IMR-90 (cell line): ENCODE measurements around the gene ZNF841. TPM values are rescaled to one million over a fixed set of nuclear protein-coding genes. Genes with fewer than 3 reads are reported as not detected.

Source experiments
- ATAC-seq: fragments of 200-7000 bp; cut with Tn5 transposase; 2 replicates; pipeline ENCODE4 v1.9.1; 2020; ENCODE audit warnings: low read depth, mild to moderate bottlenecking, moderate library complexity
- BruUV-seq: library from RNA; stranded (reverse); fragments of 400-500 nt; replicated peaks from 2 replicates; lab custom pipeline; 2021; lab: Mats Ljungman, UMichigan
- CTCF ChIA-PET: fragments of 300-600 bp; formaldehyde crosslinking; extraction: SDS; loops from one replicate; lab custom pipeline; 2021; ENCODE audit warnings: antibody characterized with exemption; lab: Yijun Ruan, JAX
- POLR2A ChIA-PET: fragments of 300-600 bp; sonication (Branson Sonifier 250); formaldehyde crosslinking; loops from one replicate; lab custom pipeline; 2022; ENCODE audit warnings: antibody characterized with exemption; ENCODE audit not compliant: unreplicated experiment; lab: Charles Lee
- DNase-seq: peaks from one replicate; pipeline ENCODE4 v3.0.0; 2013
- H2AFZ ChIP-seq: replicated peaks from 2 replicates; pipeline ENCODE3; 2013; ENCODE audit warnings: low read length, mild to moderate bottlenecking; ENCODE audit not compliant: poor library complexity
- H2AK5ac ChIP-seq: 2 replicates; pipeline ENCODE4 v1.6.1; 2013; ENCODE audit warnings: low read depth, low read length, inconsistent platforms
- H2AK9ac ChIP-seq: replicated peaks from 2 replicates; pipeline ENCODE3; 2013; ENCODE audit warnings: mild to moderate bottlenecking, low read depth, low read length, moderate library complexity; ENCODE audit not compliant: poor library complexity
- H2BK120ac ChIP-seq: 2 replicates; pipeline ENCODE4 v1.6.1; 2013; ENCODE audit warnings: low read depth, low read length, inconsistent platforms
- H2BK15ac ChIP-seq: 3 replicates; pipeline ENCODE4 v1.6.1; 2013; ENCODE audit warnings: low read depth, low read length, inconsistent platforms
- H2BK20ac ChIP-seq: 2 replicates; pipeline ENCODE4 v1.6.1; 2013; ENCODE audit warnings: low read depth, mild to moderate bottlenecking, inconsistent platforms, low read length, moderate library complexity
- H2BK5ac ChIP-seq: 2 replicates; pipeline ENCODE4 v1.6.1; 2013; ENCODE audit warnings: mild to moderate bottlenecking, low read depth, low read length, inconsistent platforms; ENCODE audit not compliant: poor library complexity, severe bottlenecking
- H3K14ac ChIP-seq: replicated peaks from 2 replicates; pipeline ENCODE4 v1.6.1; 2013; ENCODE audit warnings: low read depth, low read length, inconsistent platforms
- H3K18ac ChIP-seq: 2 replicates; pipeline ENCODE4 v1.6.1; 2013; ENCODE audit warnings: low read depth, low read length, control low read depth
- H3K23ac ChIP-seq: 2 replicates; pipeline ENCODE4 v1.6.1; 2013; ENCODE audit warnings: low read depth, low read length, inconsistent platforms
- H3K27ac ChIP-seq: 2 replicates; pipeline ENCODE4 v1.5.1; 2013; ENCODE audit warnings: mild to moderate bottlenecking, control low read depth, low read length; ENCODE audit not compliant: insufficient read depth
- H3K27me3 ChIP-seq: 2 replicates; pipeline ENCODE4 v1.6.1; 2013; ENCODE audit warnings: low read length; ENCODE audit not compliant: control insufficient read depth, insufficient read depth
- H3K36me3 ChIP-seq: 2 replicates; pipeline ENCODE4 v1.6.1; 2013; ENCODE audit warnings: low read length, mixed read lengths; ENCODE audit not compliant: control insufficient read depth, insufficient read depth
- H3K4ac ChIP-seq: 2 replicates; pipeline ENCODE4 v1.6.1; 2013; ENCODE audit warnings: low read depth, low read length, inconsistent platforms
- H3K4me1 ChIP-seq: 2 replicates; pipeline ENCODE4 v1.6.1; 2013; ENCODE audit warnings: low read length, mixed read lengths; ENCODE audit not compliant: control insufficient read depth, insufficient read depth
- H3K4me2 ChIP-seq: 2 replicates; pipeline ENCODE4 v1.6.1; 2013; ENCODE audit warnings: low read depth, mild to moderate bottlenecking, control low read depth, low read length, moderate library complexity
- H3K4me3 ChIP-seq: 2 replicates; pipeline ENCODE4 v1.5.1; 2013; ENCODE audit warnings: low read depth, mild to moderate bottlenecking, control low read depth, low read length, moderate library complexity; ENCODE audit not compliant: insufficient read depth
- H3K56ac ChIP-seq: 2 replicates; pipeline ENCODE4 v1.6.1; 2013; ENCODE audit warnings: low read length, inconsistent platforms; ENCODE audit not compliant: insufficient read depth; ENCODE audit errors: extremely low read depth
- H3K79me1 ChIP-seq, 2 experiments: 2 replicates each; pipeline ENCODE4 v1.6.1; 2013; ENCODE audit warnings: low read length in 2 of 2, inconsistent platforms in 1 of 2, low read depth in 1 of 2
- H3K9ac ChIP-seq: 2 replicates; pipeline ENCODE4 v1.6.1; 2013; ENCODE audit warnings: low read depth, low read length, control low read depth
- H3K9me1 ChIP-seq: 2 replicates; pipeline ENCODE4 v1.6.1; 2013; ENCODE audit warnings: low read length, inconsistent platforms; ENCODE audit not compliant: insufficient read depth
- H3K9me3 ChIP-seq: 2 replicates; pipeline ENCODE4 v1.6.1; 2013; ENCODE audit warnings: low read length; ENCODE audit not compliant: control insufficient read depth, insufficient read depth
- H4K20me1 ChIP-seq: 2 replicates; pipeline ENCODE4 v1.6.1; 2013; ENCODE audit warnings: low read length, inconsistent platforms; ENCODE audit not compliant: insufficient read depth
- H4K5ac ChIP-seq: 2 replicates; pipeline ENCODE4 v1.6.1; 2013; ENCODE audit warnings: mild to moderate bottlenecking, low read depth, low read length, control low read depth
- H4K8ac ChIP-seq, 2 experiments: 2 replicates each; pipeline ENCODE4 v1.6.1; 2013; ENCODE audit warnings: low read depth in 2 of 2, low read length in 2 of 2, control low read depth in 1 of 2, inconsistent platforms in 1 of 2
- H4K91ac ChIP-seq: 2 replicates; pipeline ENCODE4 v1.6.1; 2013; ENCODE audit warnings: low read depth, low read length, inconsistent platforms; ENCODE audit not compliant: insufficient read depth
- BHLHE40 ChIP-seq: fragments of 150-350 bp; IDR thresholded peaks from 2 replicates; pipeline ENCODE4 v1.6.1; 2016; ENCODE audit warnings: mild to moderate bottlenecking, low read depth, low read length
- CTCF ChIP-seq: conservative IDR thresholded peaks from 2 replicates; pipeline ENCODE4 v1.5.1; 2012; ENCODE audit warnings: mild to moderate bottlenecking, low read depth, low read length, improper control_type of control experiment
- FOS ChIP-seq: fragments of 150-350 bp; IDR thresholded peaks from 2 replicates; pipeline ENCODE4 v1.6.1; 2016; ENCODE audit warnings: low read depth, low read length
- MAFK ChIP-seq: IDR thresholded peaks from 2 replicates; pipeline ENCODE4 v1.6.1; 2012; ENCODE audit warnings: low read depth, low read length, improper control_type of control experiment
- MAZ ChIP-seq: IDR thresholded peaks from 2 replicates; pipeline ENCODE4 v1.6.1; 2012; ENCODE audit warnings: low read depth, mild to moderate bottlenecking, low read length, improper control_type of control experiment, moderate library complexity, borderline replicate concordance
- NFE2L2 ChIP-seq: fragments of 150-350 bp; IDR thresholded peaks from 2 replicates; pipeline ENCODE4 v1.6.1; 2016; ENCODE audit warnings: low read depth, mild to moderate bottlenecking, low read length
- RAD21 ChIP-seq: IDR thresholded peaks from 2 replicates; pipeline ENCODE4 v1.6.1; 2012; ENCODE audit warnings: low read length, improper control_type of control experiment
- RFX5 ChIP-seq: IDR thresholded peaks from 2 replicates; pipeline ENCODE4 v1.8.0; 2012; ENCODE audit warnings: low read depth, mild to moderate bottlenecking, low read length, moderate library complexity
- USF2 ChIP-seq: fragments of 150-350 bp; IDR thresholded peaks from 2 replicates; pipeline ENCODE4 v1.6.1; 2017; ENCODE audit warnings: mild to moderate bottlenecking, antibody characterized with exemption, low read length, low read depth
- WGBS, 2 experiments: methylation state at CpG; one replicate each; pipeline versions ENCODE4 v1.1.5 to v1.1.7; 2013; ENCODE audit warnings: missing lambda C conversion rate in 2 of 2; ENCODE audit not compliant: insufficient read length in 1 of 2; ENCODE audit errors: extremely low coverage in 2 of 2; 5-methylcytosine and 5-hydroxymethylcytosine counted together
- dilution Hi-C: fragments of 300-500 bp; cut with HindIII; formaldehyde crosslinking; loops from one replicate; pipeline ENCODE4 v1.14.3; 2018; ENCODE audit warnings: low sequenced_read_pairs; ENCODE audit not compliant: unreplicated experiment
- in situ Hi-C: fragments of 300-500 bp; cut with MboI; formaldehyde crosslinking; loops from 3 replicates; pipeline ENCODE4 v1.14.3; 2019; ENCODE audit warnings: low sequenced_read_pairs, inconsistent platforms, mixed read lengths
- intact Hi-C: fragments of 100-400 bp; cut with micrococcal nuclease; formaldehyde crosslinking; loops from 2 replicates; pipeline ENCODE4 v1.10.0; 2022
- polyA plus RNA-seq, 3 experiments: library from polyadenylated mRNA; depleted of rRNA; stranded (reverse); fragments of >200 nt; gene quantifications; 2 replicates each; pipeline ENCODE4 v1.2.3, GENCODE V29; 2012; ENCODE audit warnings: low replicate concordance in 1 of 3
- total RNA-seq: library from RNA; depleted of rRNA; stranded (reverse); fragments of >200 nt; gene quantifications from 2 replicates; pipeline ENCODE4 v1.2.3, GENCODE V29; 2012

ZNF841 gene
- total and polyA plus RNA-seq, 2 of the 4 experiments (the other 2 are of a cell fraction) = 8.5 to 28.9 TPM

DNA sequence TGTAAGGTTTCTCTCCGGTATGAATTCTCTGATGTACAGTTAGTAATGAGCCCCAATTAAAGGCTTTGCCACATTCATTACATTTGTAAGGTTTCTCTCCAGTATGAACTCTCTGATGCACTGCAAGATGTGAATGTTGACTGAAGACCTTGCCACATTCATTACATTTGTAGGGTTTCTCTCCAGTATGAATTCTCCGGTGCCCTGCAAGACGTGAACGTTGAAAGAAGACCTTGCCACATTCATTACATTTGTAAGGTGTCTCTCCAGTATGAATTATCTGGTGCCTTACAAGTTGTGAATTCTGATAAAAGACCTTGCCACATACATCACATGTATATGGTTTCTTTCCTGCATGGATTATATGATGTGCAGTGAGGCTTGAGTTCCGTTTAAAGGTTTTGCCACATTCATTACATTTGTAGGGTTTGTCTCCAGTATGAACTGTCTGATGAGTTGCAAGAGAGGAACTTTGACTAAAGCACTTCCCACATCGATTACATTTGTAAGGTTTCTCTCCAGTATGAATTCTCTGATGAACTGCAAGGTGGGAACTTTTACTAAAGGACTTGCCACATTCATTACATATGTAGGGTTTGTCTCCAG lies 29.2 kb downstream of the ZNF841 start:
- H3K4ac ChIP-seq = no peak overlapping the region
- H3K56ac ChIP-seq = no peak overlapping the region
- H3K4me3 ChIP-seq = no peak overlapping the region
- H3K79me1 ChIP-seq = peaks cover 11 to 15% of the 10 kb centered on the region in 2 experiments
- in situ Hi-C loops = no loop called here
- H2BK5ac ChIP-seq = no peak overlapping the region
- no TSS peak for BruUV-seq
- H3K4me2 ChIP-seq = no peak overlapping the region
- H3K18ac ChIP-seq = no peak overlapping the region
- H3K14ac ChIP-seq = no peak overlapping the region
- POLR2A ChIA-PET = no interaction called here
- no peak overlapping the region for H4K5ac ChIP-seq
- peaks cover 65% of the 10 kb centered on the region for H3K36me3 ChIP-seq
- H3K27ac ChIP-seq = no peak overlapping the region
- no peak overlapping the region for H3K9ac ChIP-seq
- no peak overlapping the region for H3K23ac ChIP-seq
- no CpG with 5 or more reads among the region's 6 CpGs for WGBS, 2 experiments
- no peaks in the 10 kb centered on the region for H4K20me1 ChIP-seq
- no peaks in the 10 kb centered on the region for H3K9me1 ChIP-seq
- ATAC-seq = no peak
- dilution Hi-C loops = no loop called here
- CTCF ChIA-PET = no interaction called here
- H2AFZ ChIP-seq = no peak overlapping the region
- H2BK120ac ChIP-seq = no peak overlapping the region
- H3K9me3 ChIP-seq = peaks cover 82% of the 10 kb centered on the region
- no peak overlapping the region for H2BK15ac ChIP-seq
- no peak overlapping the region for H4K91ac ChIP-seq
- H3K27me3 ChIP-seq = no peaks in the 10 kb centered on the region
- no peak overlapping the region for H4K8ac ChIP-seq
- H2BK20ac ChIP-seq = no peak overlapping the region
- intact Hi-C loops = no loop called here
- no peak for DNase-seq
- TF ChIP-seq CTCF = no peak
- TF ChIP-seq USF2 = no peak
- TF ChIP-seq RFX5 = no peak
- TF ChIP-seq MAZ = no peak
- TF ChIP-seq RAD21 = no peak
- TF ChIP-seq NFE2L2 = no peak
- no peak for TF ChIP-seq BHLHE40
- TF ChIP-seq MAFK = no peak
- no peak for TF ChIP-seq FOS
- no peak overlapping the region for H2AK9ac ChIP-seq
- no peaks in the 10 kb centered on the region for H3K4me1 ChIP-seq
- no peak overlapping the region for H2AK5ac ChIP-seq
